ENCODE measurements around the gene ATG4B. TPM values are rescaled to one million over a fixed set of nuclear protein-coding genes. Genes with fewer than 3 reads are reported as not detected.
A peak's percentile ranks its signal among the peaks of the same experiment; 100 is the strongest.

Gene ATG4B
- total RNA-seq, 1 experiment from 2014 or later = 70.9 TPM

- Mint-ChIP-seq H3K27ac (ENCODE audit: low read depth, unreplicated experiment) (no peak overlapping the region), H3K9me3 (ENCODE audit: unreplicated experiment) (no peaks in the 10 kb centered on the region), H3K4me1 (ENCODE audit: insufficient read depth, unreplicated experiment) (no peaks in the 10 kb centered on the region), H3K27me3 (ENCODE audit: insufficient read depth, unreplicated experiment) (no peaks in the 10 kb centered on the region), H3K36me3 (ENCODE audit: insufficient read depth, unreplicated experiment) (peaks cover 37% of the 10 kb centered on the region), H3K4me3 (ENCODE audit: unreplicated experiment) (no peak overlapping the region)
- TF ChIP-seq, protein P1, sequence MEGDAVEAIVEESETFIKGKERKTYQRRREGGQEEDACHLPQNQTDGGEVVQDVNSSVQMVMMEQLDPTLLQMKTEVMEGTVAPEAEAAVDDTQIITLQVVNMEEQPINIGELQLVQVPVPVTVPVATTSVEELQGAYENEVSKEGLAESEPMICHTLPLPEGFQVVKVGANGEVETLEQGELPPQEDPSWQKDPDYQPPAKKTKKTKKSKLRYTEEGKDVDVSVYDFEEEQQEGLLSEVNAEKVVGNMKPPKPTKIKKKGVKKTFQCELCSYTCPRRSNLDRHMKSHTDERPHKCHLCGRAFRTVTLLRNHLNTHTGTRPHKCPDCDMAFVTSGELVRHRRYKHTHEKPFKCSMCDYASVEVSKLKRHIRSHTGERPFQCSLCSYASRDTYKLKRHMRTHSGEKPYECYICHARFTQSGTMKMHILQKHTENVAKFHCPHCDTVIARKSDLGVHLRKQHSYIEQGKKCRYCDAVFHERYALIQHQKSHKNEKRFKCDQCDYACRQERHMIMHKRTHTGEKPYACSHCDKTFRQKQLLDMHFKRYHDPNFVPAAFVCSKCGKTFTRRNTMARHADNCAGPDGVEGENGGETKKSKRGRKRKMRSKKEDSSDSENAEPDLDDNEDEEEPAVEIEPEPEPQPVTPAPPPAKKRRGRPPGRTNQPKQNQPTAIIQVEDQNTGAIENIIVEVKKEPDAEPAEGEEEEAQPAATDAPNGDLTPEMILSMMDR (IDR thresholded peaks at IDR 0.05; ENCODE audit: unreplicated experiment) = no peak
- no peak for DNase-seq (ENCODE audit: unreplicated experiment)
- no TSS peak for BruUV-seq (replicated peaks)
- POLR2A ChIA-PET = no interaction called here
- CTCF ChIA-PET = interaction anchor here (0.8 kb wide), 1 partner anchor 14 kb away, joined by 5 read pairs; no protein-coding TSS in a partner anchor
- intact Hi-C loops (cut with micrococcal nuclease) = no loop called here
Measured at GRCh38 chr2:241673797-241674725, 36.6 kb downstream of the ATG4B start.

DNA sequence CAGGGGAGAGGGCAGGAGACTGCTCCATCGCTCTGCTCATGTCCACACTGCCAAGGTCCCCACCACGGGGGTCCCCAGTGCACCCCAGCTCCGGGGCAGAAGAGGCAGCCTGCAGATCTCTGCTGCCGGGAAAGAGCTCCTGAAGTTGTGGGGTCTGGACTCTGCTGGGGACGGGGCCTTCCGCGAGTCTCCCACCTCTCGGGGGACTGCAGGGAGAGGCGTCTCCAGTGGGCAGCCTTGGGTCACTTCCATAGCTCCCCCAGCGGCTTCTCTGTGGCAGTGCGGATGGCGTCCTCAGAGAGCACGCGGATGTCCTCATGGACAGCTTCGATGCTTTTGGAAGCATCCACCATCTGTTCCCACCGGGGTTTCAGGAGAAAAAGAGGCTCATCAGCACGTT is 38.4 kb downstream of the ATG4B start:
- Mint-ChIP-seq H3K27me3 (ENCODE audit: insufficient read depth, unreplicated experiment) (no peaks in the 10 kb centered on the region), H3K27ac (ENCODE audit: low read depth, unreplicated experiment) (no peak overlapping the region), H3K4me3 (ENCODE audit: unreplicated experiment) (no peak overlapping the region), H3K9me3 (ENCODE audit: unreplicated experiment) (no peaks in the 10 kb centered on the region), H3K4me1 (ENCODE audit: insufficient read depth, unreplicated experiment) (peaks cover 5% of the 10 kb centered on the region), H3K36me3 (ENCODE audit: insufficient read depth, unreplicated experiment) (peaks cover 39% of the 10 kb centered on the region)
- ChIA-PET CTCF (interaction anchor here (0.8 kb wide), 1 partner anchor 202 kb away, joined by 4 read pairs; no protein-coding TSS in a partner anchor), POLR2A (interaction anchor here (0.5 kb wide), 1 partner anchor 205 kb away, joined by 5 read pairs; no protein-coding TSS in a partner anchor)
- TSS peak; percentile 69 for BruUV-seq (replicated peaks)
- TF ChIP-seq, protein P1 (IDR thresholded peaks at IDR 0.05; ENCODE audit: unreplicated experiment) = no peak
- no peak for DNase-seq (ENCODE audit: unreplicated experiment)
- intact Hi-C loops (cut with micrococcal nuclease) = no loop called here

DNA sequence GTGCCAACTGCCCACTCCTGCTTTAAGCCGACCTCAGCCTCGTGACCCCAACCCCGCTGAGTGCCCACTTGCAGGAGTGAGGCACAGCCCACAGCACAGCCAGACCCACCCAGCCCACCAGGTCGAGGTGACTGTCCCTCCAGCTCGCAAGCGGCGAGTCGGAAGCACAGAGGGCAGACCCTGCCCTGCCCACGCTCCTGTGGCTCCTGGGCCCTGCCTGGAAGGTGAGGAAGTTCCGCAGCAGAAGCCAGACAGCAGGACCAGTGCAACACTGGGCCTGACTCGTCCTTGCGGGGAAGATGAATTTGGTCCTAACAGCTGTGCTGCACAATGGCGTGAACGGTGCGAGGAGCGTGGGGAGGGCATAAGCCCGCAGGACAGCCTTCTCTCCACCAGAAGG is 39.2 kb downstream of the ATG4B start:
- no peaks in the 10 kb centered on the region for H3K9me3 Mint-ChIP-seq (ENCODE audit: unreplicated experiment)
- no peaks in the 10 kb centered on the region for H3K27me3 Mint-ChIP-seq (ENCODE audit: insufficient read depth, unreplicated experiment)
- peaks cover 6% of the 10 kb centered on the region for H3K4me1 Mint-ChIP-seq (ENCODE audit: insufficient read depth, unreplicated experiment)
- H3K27ac Mint-ChIP-seq (ENCODE audit: low read depth, unreplicated experiment) = no peak overlapping the region
- ChIA-PET CTCF (no interaction called here), POLR2A (interaction anchor here (0.5 kb wide), 2 partner anchors 119 to 205 kb away, joined by 3 to 5 read pairs; no protein-coding TSS in a partner anchor)
- intact Hi-C loops (cut with micrococcal nuclease) = no loop called here
- peaks cover 43% of the 10 kb centered on the region for H3K36me3 Mint-ChIP-seq (ENCODE audit: insufficient read depth, unreplicated experiment)
- no peak overlapping the region for H3K4me3 Mint-ChIP-seq (ENCODE audit: unreplicated experiment)
- BruUV-seq (replicated peaks) = no TSS peak
- DNase-seq (ENCODE audit: unreplicated experiment) = no peak
- TF ChIP-seq, protein P1 (IDR thresholded peaks at IDR 0.05; ENCODE audit: unreplicated experiment) = no peak

DNA sequence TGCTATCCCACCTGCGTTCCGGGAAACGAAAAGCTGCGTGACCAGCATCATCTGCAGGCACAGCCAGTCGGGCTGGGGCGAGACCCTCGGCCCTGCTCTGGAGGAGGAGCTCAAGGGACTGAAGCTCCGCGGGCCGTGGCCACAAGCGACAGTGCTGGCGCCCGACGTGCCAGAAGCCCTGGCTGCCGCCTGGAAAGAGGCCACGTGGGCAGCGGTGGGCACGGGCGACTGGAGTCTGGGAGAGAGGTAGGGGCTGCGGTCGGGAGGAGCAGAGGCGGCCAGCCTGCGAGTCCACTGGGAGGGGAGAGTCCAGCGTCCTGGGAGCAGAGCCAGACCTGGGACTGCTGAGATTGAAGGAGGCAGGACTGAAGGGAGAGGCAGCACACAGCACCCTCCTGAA is 39.9 kb downstream of the ATG4B start:
- H3K27me3 Mint-ChIP-seq (ENCODE audit: insufficient read depth, unreplicated experiment) = no peaks in the 10 kb centered on the region
- CTCF ChIA-PET = no interaction called here
- peaks cover 6% of the 10 kb centered on the region for H3K4me1 Mint-ChIP-seq (ENCODE audit: insufficient read depth, unreplicated experiment)
- no peak overlapping the region for H3K4me3 Mint-ChIP-seq (ENCODE audit: unreplicated experiment)
- intact Hi-C loops (cut with micrococcal nuclease) = no loop called here
- POLR2A ChIA-PET = no interaction called here
- no peak for DNase-seq (ENCODE audit: unreplicated experiment)
- H3K27ac Mint-ChIP-seq (ENCODE audit: low read depth, unreplicated experiment) = no peak overlapping the region
- H3K9me3 Mint-ChIP-seq (ENCODE audit: unreplicated experiment) = no peaks in the 10 kb centered on the region
- no TSS peak for BruUV-seq (replicated peaks)
- TF ChIP-seq, protein P1 (IDR thresholded peaks at IDR 0.05; ENCODE audit: unreplicated experiment) = no peak
- H3K36me3 Mint-ChIP-seq (ENCODE audit: insufficient read depth, unreplicated experiment) = peaks cover 48% of the 10 kb centered on the region

All from MCF 10A (cell line).